GM23338 (cell line): Measurements from ENCODE around the gene C2orf81. TPM values are rescaled to one million over a fixed set of nuclear protein-coding genes. Genes with fewer than 3 reads are reported as not detected.

Source experiments
- ATAC-seq: fragments of 200-7000 bp; cut with Tn5 transposase; 3 replicates; pipeline ENCODE4 v1.9.1; 2020
- DNase-seq: peaks from one replicate; pipeline ENCODE4 v3.0.0-alpha.2; 2015; ENCODE audit warnings: low spot score
- H2AFZ ChIP-seq: fragments of 200-600 bp; sonication (generic); 2 replicates; pipeline ENCODE4 v1.8.0; 2016; ENCODE audit warnings: antibody characterized with exemption, mild to moderate bottlenecking, moderate library complexity
- H3F3A ChIP-seq: fragments of 200-600 bp; sonication (generic); replicated peaks from 2 replicates; pipeline ENCODE4 v1.8.0; 2017; ENCODE audit warnings: antibody characterized with exemption, mixed run types, low read depth
- H3K27ac ChIP-seq: fragments of 200-600 bp; sonication (generic); 2 replicates; pipeline ENCODE4 v1.6.1; 2016; ENCODE audit warnings: low read depth
- H3K27me3 ChIP-seq: fragments of 200-600 bp; sonication (generic); 2 replicates; pipeline ENCODE4 v1.8.0; 2016; ENCODE audit warnings: mild to moderate bottlenecking, mixed run types, moderate library complexity; ENCODE audit not compliant: insufficient read depth
- H3K36me3 ChIP-seq: fragments of 200-600 bp; sonication (generic); 2 replicates; pipeline ENCODE4 v1.8.0; 2016; ENCODE audit warnings: mild to moderate bottlenecking; ENCODE audit not compliant: insufficient read depth
- H3K4me1 ChIP-seq: fragments of 200-600 bp; sonication (generic); 2 replicates; pipeline ENCODE4 v1.8.0; 2016; ENCODE audit warnings: mild to moderate bottlenecking, moderate library complexity; ENCODE audit not compliant: insufficient read depth
- H3K4me2 ChIP-seq: fragments of 200-600 bp; sonication (generic); 2 replicates; pipeline ENCODE4 v1.7.1; 2017; ENCODE audit warnings: mixed run types
- H3K4me3 ChIP-seq: fragments of 200-600 bp; sonication (generic); 2 replicates; pipeline ENCODE4 v1.6.1; 2016; ENCODE audit warnings: mixed run types
- H3K79me2 ChIP-seq: fragments of 200-600 bp; sonication (generic); replicated peaks from 2 replicates; pipeline ENCODE4 v1.8.0; 2017; ENCODE audit warnings: mild to moderate bottlenecking; ENCODE audit not compliant: insufficient read depth
- H3K9me2 ChIP-seq: fragments of 200-600 bp; sonication (generic); 2 replicates; pipeline ENCODE4 v1.8.0; 2017; ENCODE audit not compliant: insufficient read depth
- H4K20me1 ChIP-seq: fragments of 200-600 bp; sonication (generic); replicated peaks from 2 replicates; pipeline ENCODE4 v1.8.0; 2017; ENCODE audit warnings: mild to moderate bottlenecking; ENCODE audit not compliant: insufficient read depth
- H3K27ac Mint-ChIP-seq: 2 replicates; pipeline ENCODE4 v1.8.0; 2020; ENCODE audit warnings: inconsistent platforms, mild to moderate bottlenecking, moderate library complexity, mixed read lengths
- H3K27me3 Mint-ChIP-seq: 3 replicates; pipeline ENCODE4 v1.8.0; 2022; ENCODE audit warnings: low read depth, mild to moderate bottlenecking, moderate library complexity, mixed read lengths, inconsistent platforms; ENCODE audit not compliant: insufficient read depth, poor library complexity
- H3K36me3 Mint-ChIP-seq: 3 replicates; pipeline ENCODE4 v1.8.0; 2021; ENCODE audit warnings: low read depth, mild to moderate bottlenecking, inconsistent platforms, moderate library complexity, mixed read lengths
- H3K4me1 Mint-ChIP-seq: 3 replicates; pipeline ENCODE4 v1.8.0; 2020; ENCODE audit warnings: mild to moderate bottlenecking, inconsistent platforms, mixed read lengths
- H3K4me3 Mint-ChIP-seq: 3 replicates; pipeline ENCODE4 v1.8.0; 2021; ENCODE audit warnings: moderate library complexity, mild to moderate bottlenecking, inconsistent platforms, mixed read lengths
- H3K9me3 Mint-ChIP-seq: 3 replicates; pipeline ENCODE4 v1.8.0; 2020; ENCODE audit warnings: moderate library complexity, mild to moderate bottlenecking, inconsistent platforms, mixed read lengths
- CREB1 ChIP-seq: fragments of 250-450 bp; sonication (Bioruptor Pico); IDR thresholded peaks from 2 replicates; pipeline ENCODE4 v1.5.0; 2020; ENCODE audit warnings: low read depth, mild to moderate bottlenecking, moderate library complexity
- CTCF ChIP-seq, 2 experiments: fragments of 200-600 bp in 1 of 2; sonication (generic) in 1 of 2; conservative IDR thresholded peaks; 2 replicates each; pipeline versions ENCODE4 v1.5.1 to v1.6.1; 2016 to 2017; ENCODE audit warnings: antibody characterized with exemption in 2 of 2, low read depth in 2 of 2, mild to moderate bottlenecking in 2 of 2, moderate library complexity in 1 of 2
- ETS1 ChIP-seq: IDR thresholded peaks from 2 replicates; pipeline ENCODE4 v1.6.1; 2016; ENCODE audit warnings: antibody characterized with exemption
- EZH2 ChIP-seq: fragments of 200-600 bp; sonication (generic); IDR thresholded peaks from one replicate; pipeline ENCODE4 v1.8.0; 2017; ENCODE audit warnings: antibody characterized with exemption, mild to moderate bottlenecking, low read depth; ENCODE audit not compliant: unreplicated experiment
- EZH2phosphoT487 ChIP-seq: fragments of 200-600 bp; sonication (generic); IDR thresholded peaks from one replicate; pipeline ENCODE4 v1.8.1; 2018; ENCODE audit warnings: antibody characterized with exemption; ENCODE audit not compliant: unreplicated experiment
- JUNB ChIP-seq: IDR thresholded peaks from one replicate; pipeline ENCODE4 v1.6.1; 2016; ENCODE audit warnings: antibody characterized with exemption; ENCODE audit not compliant: unreplicated experiment
- NANOG ChIP-seq: IDR thresholded peaks from 2 replicates; pipeline ENCODE4 v1.6.1; 2016; ENCODE audit warnings: antibody characterized with exemption, borderline replicate concordance
- POLR2AphosphoS5 ChIP-seq: IDR thresholded peaks from 2 replicates; pipeline ENCODE4 v1.6.1; 2016; ENCODE audit warnings: antibody characterized with exemption, low read depth
- REST ChIP-seq: IDR thresholded peaks from one replicate; pipeline ENCODE4 v1.6.1; 2018; ENCODE audit warnings: antibody characterized with exemption; ENCODE audit not compliant: unreplicated experiment
- STAT1 ChIP-seq: IDR thresholded peaks from one replicate; pipeline ENCODE4 v1.6.1; 2016; ENCODE audit warnings: antibody characterized with exemption; ENCODE audit not compliant: unreplicated experiment
- ZNF114 ChIP-seq: fragments of 250-450 bp; sonication (Bioruptor Pico); IDR thresholded peaks from 2 replicates; pipeline ENCODE4 v1.5.0; 2020; ENCODE audit warnings: mild to moderate bottlenecking, moderate library complexity
- ZNF331 ChIP-seq: fragments of 250-450 bp; sonication (Bioruptor Pico); IDR thresholded peaks from 2 replicates; pipeline ENCODE4 v1.5.0; 2020; ENCODE audit warnings: low read depth, mild to moderate bottlenecking, moderate library complexity
- ZNF462 ChIP-seq: fragments of 250-450 bp; sonication (Bioruptor Pico); IDR thresholded peaks from 2 replicates; pipeline ENCODE4 v1.5.0; 2020; ENCODE audit warnings: mild to moderate bottlenecking, moderate library complexity
- polyA plus RNA-seq: library from polyadenylated mRNA; unstranded; fragments of >200 nt; fragmentation: Nextera tagmentation; extraction: Ambion mirVana; gene quantifications from 2 replicates; pipeline ENCODE4 v1.2.1, GENCODE V29; 2016
- total RNA-seq: library from RNA; depleted of rRNA; stranded (reverse); fragments of >200 nt; shearing (Covaris generic); gene quantifications from 2 replicates; pipeline ENCODE4 v1.2.3, GENCODE V29; 2014

C2orf81 gene
- total and polyA plus RNA-seq, 2 experiments from 2014 or later, result 3.8 to 4.6 TPM

GRCh38 chr2:74450570-74451190 is 29.3 kb upstream of the C2orf81 start:
- no peaks in the 10 kb centered on the region for H3K36me3 ChIP-seq
- Mint-ChIP-seq H3K9me3 (no peaks in the 10 kb centered on the region; the same call in 2 of the 3 replicates), H3K4me3 (no peak overlapping the region), H3K4me1 (peaks cover 6% of the 10 kb centered on the region), H3K27me3 (peaks cover 10% of the 10 kb centered on the region), H3K36me3 (no peaks in the 10 kb centered on the region), H3K27ac (no peak overlapping the region)
- H3K9me2 ChIP-seq, result no peaks in the 10 kb centered on the region
- no peak overlapping the region for H3K4me2 ChIP-seq
- no peak for ATAC-seq
- H3K79me2 ChIP-seq, result no peaks in the 10 kb centered on the region; the same call in 1 of the 2 replicates
- no peak for DNase-seq
- no peaks in the 10 kb centered on the region for H4K20me1 ChIP-seq
- peaks cover 9% of the 10 kb centered on the region; the same call in 1 of the 2 replicates for H3F3A ChIP-seq
- no peak overlapping the region for H3K27ac ChIP-seq
- no peak for TF ChIP-seq EZH2
- no peak for TF ChIP-seq CREB1 (CRISPR knock-in tag)
- TF ChIP-seq REST, result no peak
- TF ChIP-seq JUNB, result no peak
- no peak for TF ChIP-seq STAT1
- TF ChIP-seq POLR2AphosphoS5, result no peak
- no peak for TF ChIP-seq ETS1
- TF ChIP-seq ZNF331, result no peak
- TF ChIP-seq ZNF114, result no peak
- no peak for TF ChIP-seq EZH2phosphoT487
- no peak for TF ChIP-seq ZNF462 (CRISPR knock-in tag)
- TF ChIP-seq CTCF (conservative IDR thresholded peaks at IDR 0.05; ENCODE audit: low read depth in 2 of 2), result no peak
- TF ChIP-seq NANOG, result no peak
- H3K4me1 ChIP-seq, result peaks cover 4% of the 10 kb centered on the region; the same call in 1 of the 2 replicates
- no peaks in the 10 kb centered on the region for H3K27me3 ChIP-seq
- H3K4me3 ChIP-seq, result no peak overlapping the region
- no peak overlapping the region for H2AFZ ChIP-seq
